Right lobe of liver (tissue), 4 donors: ENCODE measurements around the gene RRM1.

Experiments
- POLR2A ChIP-seq: fragments of 450-650 bp; IDR thresholded peaks from one replicate; pipeline ENCODE4 v1.6.1; 2017; ENCODE audit warnings: antibody characterized with exemption, mild to moderate bottlenecking
- TF ChIP-seq, protein P1 (sequence below), 4 donors: fragments of 200-600 bp in 3 of 4; fragments of 450-650 bp in 1 of 4; IDR thresholded peaks; one replicate each; pipeline versions ENCODE4 v1.5.1 to v1.8.0; 2016 to 2022; ENCODE audit warnings: antibody characterized with exemption in 4 of 4, mild to moderate bottlenecking in 2 of 4
- donor health status: DM: no; HTN: no; CAD: no.
- donor health status: DM: no; HTN: no; CAD: no.
- donor health status: DM: no; HTN: yes; CAD: no.

DNA sequence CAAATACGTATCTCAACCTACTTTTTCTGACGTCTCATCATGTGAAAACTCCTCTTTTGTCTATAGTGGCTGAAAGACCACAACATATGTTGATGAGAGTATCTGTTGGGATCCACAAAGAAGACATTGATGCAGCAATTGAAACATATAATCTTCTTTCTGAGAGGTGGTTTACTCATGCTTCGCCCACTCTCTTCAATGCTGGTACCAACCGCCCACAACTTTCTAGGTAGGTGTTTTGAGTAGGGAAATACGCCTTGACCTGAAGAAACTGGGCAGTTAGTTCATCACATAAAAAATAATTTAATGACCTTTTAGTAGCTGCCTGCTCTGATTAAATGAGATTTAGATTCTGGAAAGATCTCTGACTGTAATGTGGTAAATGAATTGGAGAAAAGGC, 17.2 kb downstream of the RRM1 start:
- TF ChIP-seq, protein P1, sequence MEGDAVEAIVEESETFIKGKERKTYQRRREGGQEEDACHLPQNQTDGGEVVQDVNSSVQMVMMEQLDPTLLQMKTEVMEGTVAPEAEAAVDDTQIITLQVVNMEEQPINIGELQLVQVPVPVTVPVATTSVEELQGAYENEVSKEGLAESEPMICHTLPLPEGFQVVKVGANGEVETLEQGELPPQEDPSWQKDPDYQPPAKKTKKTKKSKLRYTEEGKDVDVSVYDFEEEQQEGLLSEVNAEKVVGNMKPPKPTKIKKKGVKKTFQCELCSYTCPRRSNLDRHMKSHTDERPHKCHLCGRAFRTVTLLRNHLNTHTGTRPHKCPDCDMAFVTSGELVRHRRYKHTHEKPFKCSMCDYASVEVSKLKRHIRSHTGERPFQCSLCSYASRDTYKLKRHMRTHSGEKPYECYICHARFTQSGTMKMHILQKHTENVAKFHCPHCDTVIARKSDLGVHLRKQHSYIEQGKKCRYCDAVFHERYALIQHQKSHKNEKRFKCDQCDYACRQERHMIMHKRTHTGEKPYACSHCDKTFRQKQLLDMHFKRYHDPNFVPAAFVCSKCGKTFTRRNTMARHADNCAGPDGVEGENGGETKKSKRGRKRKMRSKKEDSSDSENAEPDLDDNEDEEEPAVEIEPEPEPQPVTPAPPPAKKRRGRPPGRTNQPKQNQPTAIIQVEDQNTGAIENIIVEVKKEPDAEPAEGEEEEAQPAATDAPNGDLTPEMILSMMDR (IDR thresholded peaks at IDR 0.05), result no peak
- no peak for TF ChIP-seq POLR2A
